Measurements from ENCODE around the gene HDAC4. TPM values are rescaled to one million over a fixed set of nuclear protein-coding genes. Genes with fewer than 3 reads are reported as not detected.

Gene HDAC4
- total and polyA plus RNA-seq, 2 donors (not counting 1 experiment from before 2014, with no cell fraction given) = 13.5 to 46.0 TPM

- no peaks in the 10 kb centered on the region for H4K20me1 ChIP-seq (ENCODE audit: control insufficient read depth, insufficient read depth, low read length, poor library complexity, severe bottlenecking)
- no peak for DNase-seq
- H3K9ac ChIP-seq (ENCODE audit: low read length) = no peak overlapping the region
- Mint-ChIP-seq H3K27ac (no peak overlapping the region), H3K27me3 (no peaks in the 10 kb centered on the region), H3K4me1 (peaks cover 2% of the 10 kb centered on the region), H3K9me3 (ENCODE audit: insufficient read depth) (peaks cover 2% of the 10 kb centered on the region), H3K4me3 (no peak overlapping the region)
- intact Hi-C loops (cut with micrococcal nuclease) = no loop called here
- no peaks in the 10 kb centered on the region for H3K27me3 ChIP-seq (replicated peaks in 1 of 4; ENCODE audit: control extremely low read depth in 1 of 4, control insufficient read depth in 3 of 4, insufficient read depth in 4 of 4, low read length in 3 of 4)
- H3K36me3 ChIP-seq (replicated peaks in 1 of 2; ENCODE audit: control extremely low read depth in 1 of 2, control insufficient read depth in 1 of 2, extremely low read depth in 1 of 2, insufficient read depth in 2 of 2, low read length in 1 of 2) = peaks cover 0 to 26% of the 10 kb centered on the region in 2 experiments
- no peaks in the 10 kb centered on the region for H3K79me2 ChIP-seq (ENCODE audit: control insufficient read depth, insufficient read depth, low read length)
- ATAC-seq (ENCODE audit: low read depth) = no peak
- no peak overlapping the region for H3K27ac ChIP-seq (ENCODE audit: low read length in 2 of 2)
- H3K4me2 ChIP-seq (replicated peaks; ENCODE audit: low read depth, low read length, poor library complexity, severe bottlenecking) = no peak overlapping the region
- H3K4me1 ChIP-seq (ENCODE audit: control insufficient read depth in 2 of 2, insufficient read depth in 2 of 2, low read length in 2 of 2) = peaks cover 0 to 1% of the 10 kb centered on the region in 2 donors
- ChIA-PET CTCF (no interaction called here), POLR2A (no interaction called here)
- WGBS (ENCODE audit: insufficient coverage) = 97% methylated on average over 20 of the region's 22 CpGs
- no peak for TF ChIP-seq EZH2 (IDR thresholded peaks at IDR 0.05; ENCODE audit: borderline replicate concordance, insufficient read depth, low read depth, low read length, poor library complexity, severe bottlenecking)
- TF ChIP-seq, protein P1, sequence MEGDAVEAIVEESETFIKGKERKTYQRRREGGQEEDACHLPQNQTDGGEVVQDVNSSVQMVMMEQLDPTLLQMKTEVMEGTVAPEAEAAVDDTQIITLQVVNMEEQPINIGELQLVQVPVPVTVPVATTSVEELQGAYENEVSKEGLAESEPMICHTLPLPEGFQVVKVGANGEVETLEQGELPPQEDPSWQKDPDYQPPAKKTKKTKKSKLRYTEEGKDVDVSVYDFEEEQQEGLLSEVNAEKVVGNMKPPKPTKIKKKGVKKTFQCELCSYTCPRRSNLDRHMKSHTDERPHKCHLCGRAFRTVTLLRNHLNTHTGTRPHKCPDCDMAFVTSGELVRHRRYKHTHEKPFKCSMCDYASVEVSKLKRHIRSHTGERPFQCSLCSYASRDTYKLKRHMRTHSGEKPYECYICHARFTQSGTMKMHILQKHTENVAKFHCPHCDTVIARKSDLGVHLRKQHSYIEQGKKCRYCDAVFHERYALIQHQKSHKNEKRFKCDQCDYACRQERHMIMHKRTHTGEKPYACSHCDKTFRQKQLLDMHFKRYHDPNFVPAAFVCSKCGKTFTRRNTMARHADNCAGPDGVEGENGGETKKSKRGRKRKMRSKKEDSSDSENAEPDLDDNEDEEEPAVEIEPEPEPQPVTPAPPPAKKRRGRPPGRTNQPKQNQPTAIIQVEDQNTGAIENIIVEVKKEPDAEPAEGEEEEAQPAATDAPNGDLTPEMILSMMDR (IDR thresholded peaks at IDR 0.05) = no peak
- H3K9me3 ChIP-seq (ENCODE audit: control extremely low read depth in 1 of 3, control insufficient read depth in 2 of 3, insufficient read depth in 1 of 3, low read length in 2 of 3) = peaks cover 0 to 9% (median 0%) of the 10 kb centered on the region in 3 donors
- no peak overlapping the region for H3K4me3 ChIP-seq (ENCODE audit: control extremely low read depth in 1 of 5, extremely low read depth in 1 of 5, insufficient read depth in 1 of 5, low read depth in 2 of 5, low read length in 4 of 5)
- no peak overlapping the region for H2AFZ ChIP-seq (ENCODE audit: insufficient read depth, low read depth, low read length, poor library complexity, severe bottlenecking)
Observed at GRCh38 chr2:239156516-239157265, 244.1 kb downstream of the HDAC4 start.

DNA sequence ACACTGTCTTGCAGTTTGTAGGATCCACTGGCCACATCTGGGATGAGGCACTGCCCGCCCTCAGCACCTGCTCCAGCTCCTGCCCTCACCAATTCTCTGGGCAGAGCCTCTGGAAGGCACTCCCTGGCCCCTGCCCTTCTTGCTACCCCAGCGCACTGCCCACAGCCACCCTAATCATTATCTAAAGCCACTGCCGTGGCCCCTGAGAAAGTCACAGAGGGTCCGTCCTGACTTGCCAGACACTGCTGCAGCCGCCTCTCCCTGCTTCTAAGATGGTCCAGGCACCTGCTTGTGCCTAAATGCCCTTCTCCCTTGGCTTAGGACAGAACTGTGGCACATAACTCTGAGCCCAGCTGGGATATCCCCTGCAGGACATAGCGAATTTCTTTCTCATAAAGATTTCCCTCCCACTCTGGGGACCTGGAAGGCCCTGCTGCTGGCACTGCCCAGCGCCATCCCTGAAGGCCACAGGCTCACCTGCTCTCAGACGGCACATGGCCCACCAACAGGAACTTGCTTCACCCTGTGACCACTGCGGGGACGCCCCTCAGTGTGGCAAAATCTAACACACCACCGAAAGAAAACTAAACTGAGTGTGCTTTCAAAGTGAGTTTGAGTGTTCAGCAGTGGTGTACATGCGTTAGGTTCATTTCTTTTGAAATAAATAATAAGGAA lies 244.9 kb downstream of the HDAC4 start:
- ChIA-PET POLR2A (no interaction called here), CTCF (no interaction called here)
- no peaks in the 10 kb centered on the region for H3K27me3 ChIP-seq (replicated peaks in 1 of 4; ENCODE audit: control extremely low read depth in 1 of 4, control insufficient read depth in 3 of 4, insufficient read depth in 4 of 4, low read length in 3 of 4)
- Mint-ChIP-seq H3K4me1 (peaks cover 7% of the 10 kb centered on the region), H3K9me3 (ENCODE audit: insufficient read depth) (peaks cover 2% of the 10 kb centered on the region), H3K27ac (no peak overlapping the region), H3K4me3 (no peak overlapping the region), H3K27me3 (no peaks in the 10 kb centered on the region)
- H3K79me2 ChIP-seq (ENCODE audit: control insufficient read depth, insufficient read depth, low read length) = no peaks in the 10 kb centered on the region
- no peaks in the 10 kb centered on the region for H4K20me1 ChIP-seq (ENCODE audit: control insufficient read depth, insufficient read depth, low read length, poor library complexity, severe bottlenecking)
- peaks cover 0 to 17% (median 4%) of the 10 kb centered on the region in 3 donors for H3K9me3 ChIP-seq (ENCODE audit: control extremely low read depth in 1 of 3, control insufficient read depth in 2 of 3, insufficient read depth in 1 of 3, low read length in 2 of 3)
- H2AFZ ChIP-seq (ENCODE audit: insufficient read depth, low read depth, low read length, poor library complexity, severe bottlenecking) = no peak overlapping the region
- TF ChIP-seq, protein P1 (IDR thresholded peaks at IDR 0.05) = no peak
- TF ChIP-seq EZH2 (IDR thresholded peaks at IDR 0.05; ENCODE audit: borderline replicate concordance, insufficient read depth, low read depth, low read length, poor library complexity, severe bottlenecking) = no peak
- intact Hi-C loops (cut with micrococcal nuclease) = no loop called here
- no peak overlapping the region for H3K4me3 ChIP-seq (ENCODE audit: control extremely low read depth in 1 of 5, extremely low read depth in 1 of 5, insufficient read depth in 1 of 5, low read depth in 2 of 5, low read length in 4 of 5)
- ATAC-seq (ENCODE audit: low read depth) (no peak), DNase-seq (no peak)
- peaks cover 4 to 9% of the 10 kb centered on the region in 2 donors for H3K4me1 ChIP-seq (ENCODE audit: control insufficient read depth in 2 of 2, insufficient read depth in 2 of 2, low read length in 2 of 2)
- no peak overlapping the region for H3K9ac ChIP-seq (ENCODE audit: low read length)
- no peak overlapping the region for H3K4me2 ChIP-seq (replicated peaks; ENCODE audit: low read depth, low read length, poor library complexity, severe bottlenecking)
- peaks cover 0 to 26% of the 10 kb centered on the region in 2 experiments for H3K36me3 ChIP-seq (replicated peaks in 1 of 2; ENCODE audit: control extremely low read depth in 1 of 2, control insufficient read depth in 1 of 2, extremely low read depth in 1 of 2, insufficient read depth in 2 of 2, low read length in 1 of 2)
- 100% methylated on average over 9 of the region's 12 CpGs for WGBS (ENCODE audit: insufficient coverage)
- H3K27ac ChIP-seq (ENCODE audit: low read length in 2 of 2) = no peak overlapping the region
